Measurements from ENCODE around the gene CD300LG. TPM values are rescaled to one million over a fixed set of nuclear protein-coding genes. Genes with fewer than 3 reads are reported as not detected.

CD300LG gene
- total and polyA plus RNA-seq, 2 experiments from 2014 or later, result not detected

DNA sequence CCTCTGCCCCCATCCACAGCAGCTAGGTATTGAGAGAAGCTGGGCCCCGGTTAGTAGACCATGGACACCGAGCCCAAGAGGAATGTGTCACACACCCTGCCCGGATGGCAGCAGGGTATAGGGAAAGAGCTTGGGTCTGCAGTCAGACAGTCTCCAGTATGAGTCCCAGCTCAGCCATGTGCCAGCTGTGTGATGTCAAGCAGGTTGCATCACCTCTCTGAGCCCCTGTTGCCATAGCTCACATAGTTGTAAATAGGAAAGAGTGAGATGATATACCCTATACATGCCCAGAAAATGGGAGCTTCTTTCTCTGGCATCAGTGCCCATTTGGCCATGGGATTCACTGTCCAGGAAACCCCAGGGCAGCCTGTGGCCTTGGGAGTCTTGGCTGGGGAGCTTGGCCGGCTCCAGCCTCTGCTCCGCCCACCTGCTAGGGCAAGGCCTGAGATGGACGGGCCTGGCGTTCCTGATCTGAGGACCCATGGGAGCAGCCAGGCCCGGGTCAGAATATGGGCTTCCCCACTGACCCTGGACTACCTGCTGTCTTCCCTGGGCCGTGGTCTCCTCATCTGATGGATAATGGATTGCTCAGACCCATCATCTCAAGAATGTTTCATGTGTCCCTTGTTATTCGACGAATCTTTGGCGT, 13.2 kb downstream of the CD300LG start:
- no peak overlapping the region for H3K4me3 ChIP-seq
- H3K9me2 ChIP-seq (ENCODE audit: insufficient read depth), result no peaks in the 10 kb centered on the region
- H3K4me3 Mint-ChIP-seq, result no peak overlapping the region
- no peaks in the 10 kb centered on the region for H3K4me1 Mint-ChIP-seq
- no peaks in the 10 kb centered on the region for H3K4me1 ChIP-seq (ENCODE audit: insufficient read depth)
- no peak overlapping the region for H3K4me2 ChIP-seq
- peaks cover 8% of the 10 kb centered on the region for H3K27me3 Mint-ChIP-seq (ENCODE audit: insufficient read depth, low read depth, poor library complexity)
- TF ChIP-seq ZNF331 (CRISPR knock-in tag; IDR thresholded peaks at IDR 0.05; ENCODE audit: low read depth) (no peak), JUNB (IDR thresholded peaks at IDR 0.05; ENCODE audit: unreplicated experiment) (no peak), NANOG (IDR thresholded peaks at IDR 0.05; ENCODE audit: borderline replicate concordance) (no peak), EZH2 (IDR thresholded peaks at IDR 0.05; ENCODE audit: low read depth, unreplicated experiment) (no peak), CREB1 (CRISPR knock-in tag; IDR thresholded peaks at IDR 0.05; ENCODE audit: low read depth) (no peak), STAT1 (IDR thresholded peaks at IDR 0.05; ENCODE audit: unreplicated experiment) (no peak), POLR2AphosphoS5 (IDR thresholded peaks at IDR 0.05; ENCODE audit: low read depth) (no peak), ZNF114 (CRISPR knock-in tag; IDR thresholded peaks at IDR 0.05) (no peak), EZH2phosphoT487 (IDR thresholded peaks at IDR 0.05; ENCODE audit: unreplicated experiment) (no peak)
- TF ChIP-seq, protein P1, sequence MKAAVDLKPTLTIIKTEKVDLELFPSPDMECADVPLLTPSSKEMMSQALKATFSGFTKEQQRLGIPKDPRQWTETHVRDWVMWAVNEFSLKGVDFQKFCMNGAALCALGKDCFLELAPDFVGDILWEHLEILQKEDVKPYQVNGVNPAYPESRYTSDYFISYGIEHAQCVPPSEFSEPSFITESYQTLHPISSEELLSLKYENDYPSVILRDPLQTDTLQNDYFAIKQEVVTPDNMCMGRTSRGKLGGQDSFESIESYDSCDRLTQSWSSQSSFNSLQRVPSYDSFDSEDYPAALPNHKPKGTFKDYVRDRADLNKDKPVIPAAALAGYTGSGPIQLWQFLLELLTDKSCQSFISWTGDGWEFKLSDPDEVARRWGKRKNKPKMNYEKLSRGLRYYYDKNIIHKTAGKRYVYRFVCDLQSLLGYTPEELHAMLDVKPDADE (IDR thresholded peaks at IDR 0.05), result no peak
- TF ChIP-seq, protein P2, sequence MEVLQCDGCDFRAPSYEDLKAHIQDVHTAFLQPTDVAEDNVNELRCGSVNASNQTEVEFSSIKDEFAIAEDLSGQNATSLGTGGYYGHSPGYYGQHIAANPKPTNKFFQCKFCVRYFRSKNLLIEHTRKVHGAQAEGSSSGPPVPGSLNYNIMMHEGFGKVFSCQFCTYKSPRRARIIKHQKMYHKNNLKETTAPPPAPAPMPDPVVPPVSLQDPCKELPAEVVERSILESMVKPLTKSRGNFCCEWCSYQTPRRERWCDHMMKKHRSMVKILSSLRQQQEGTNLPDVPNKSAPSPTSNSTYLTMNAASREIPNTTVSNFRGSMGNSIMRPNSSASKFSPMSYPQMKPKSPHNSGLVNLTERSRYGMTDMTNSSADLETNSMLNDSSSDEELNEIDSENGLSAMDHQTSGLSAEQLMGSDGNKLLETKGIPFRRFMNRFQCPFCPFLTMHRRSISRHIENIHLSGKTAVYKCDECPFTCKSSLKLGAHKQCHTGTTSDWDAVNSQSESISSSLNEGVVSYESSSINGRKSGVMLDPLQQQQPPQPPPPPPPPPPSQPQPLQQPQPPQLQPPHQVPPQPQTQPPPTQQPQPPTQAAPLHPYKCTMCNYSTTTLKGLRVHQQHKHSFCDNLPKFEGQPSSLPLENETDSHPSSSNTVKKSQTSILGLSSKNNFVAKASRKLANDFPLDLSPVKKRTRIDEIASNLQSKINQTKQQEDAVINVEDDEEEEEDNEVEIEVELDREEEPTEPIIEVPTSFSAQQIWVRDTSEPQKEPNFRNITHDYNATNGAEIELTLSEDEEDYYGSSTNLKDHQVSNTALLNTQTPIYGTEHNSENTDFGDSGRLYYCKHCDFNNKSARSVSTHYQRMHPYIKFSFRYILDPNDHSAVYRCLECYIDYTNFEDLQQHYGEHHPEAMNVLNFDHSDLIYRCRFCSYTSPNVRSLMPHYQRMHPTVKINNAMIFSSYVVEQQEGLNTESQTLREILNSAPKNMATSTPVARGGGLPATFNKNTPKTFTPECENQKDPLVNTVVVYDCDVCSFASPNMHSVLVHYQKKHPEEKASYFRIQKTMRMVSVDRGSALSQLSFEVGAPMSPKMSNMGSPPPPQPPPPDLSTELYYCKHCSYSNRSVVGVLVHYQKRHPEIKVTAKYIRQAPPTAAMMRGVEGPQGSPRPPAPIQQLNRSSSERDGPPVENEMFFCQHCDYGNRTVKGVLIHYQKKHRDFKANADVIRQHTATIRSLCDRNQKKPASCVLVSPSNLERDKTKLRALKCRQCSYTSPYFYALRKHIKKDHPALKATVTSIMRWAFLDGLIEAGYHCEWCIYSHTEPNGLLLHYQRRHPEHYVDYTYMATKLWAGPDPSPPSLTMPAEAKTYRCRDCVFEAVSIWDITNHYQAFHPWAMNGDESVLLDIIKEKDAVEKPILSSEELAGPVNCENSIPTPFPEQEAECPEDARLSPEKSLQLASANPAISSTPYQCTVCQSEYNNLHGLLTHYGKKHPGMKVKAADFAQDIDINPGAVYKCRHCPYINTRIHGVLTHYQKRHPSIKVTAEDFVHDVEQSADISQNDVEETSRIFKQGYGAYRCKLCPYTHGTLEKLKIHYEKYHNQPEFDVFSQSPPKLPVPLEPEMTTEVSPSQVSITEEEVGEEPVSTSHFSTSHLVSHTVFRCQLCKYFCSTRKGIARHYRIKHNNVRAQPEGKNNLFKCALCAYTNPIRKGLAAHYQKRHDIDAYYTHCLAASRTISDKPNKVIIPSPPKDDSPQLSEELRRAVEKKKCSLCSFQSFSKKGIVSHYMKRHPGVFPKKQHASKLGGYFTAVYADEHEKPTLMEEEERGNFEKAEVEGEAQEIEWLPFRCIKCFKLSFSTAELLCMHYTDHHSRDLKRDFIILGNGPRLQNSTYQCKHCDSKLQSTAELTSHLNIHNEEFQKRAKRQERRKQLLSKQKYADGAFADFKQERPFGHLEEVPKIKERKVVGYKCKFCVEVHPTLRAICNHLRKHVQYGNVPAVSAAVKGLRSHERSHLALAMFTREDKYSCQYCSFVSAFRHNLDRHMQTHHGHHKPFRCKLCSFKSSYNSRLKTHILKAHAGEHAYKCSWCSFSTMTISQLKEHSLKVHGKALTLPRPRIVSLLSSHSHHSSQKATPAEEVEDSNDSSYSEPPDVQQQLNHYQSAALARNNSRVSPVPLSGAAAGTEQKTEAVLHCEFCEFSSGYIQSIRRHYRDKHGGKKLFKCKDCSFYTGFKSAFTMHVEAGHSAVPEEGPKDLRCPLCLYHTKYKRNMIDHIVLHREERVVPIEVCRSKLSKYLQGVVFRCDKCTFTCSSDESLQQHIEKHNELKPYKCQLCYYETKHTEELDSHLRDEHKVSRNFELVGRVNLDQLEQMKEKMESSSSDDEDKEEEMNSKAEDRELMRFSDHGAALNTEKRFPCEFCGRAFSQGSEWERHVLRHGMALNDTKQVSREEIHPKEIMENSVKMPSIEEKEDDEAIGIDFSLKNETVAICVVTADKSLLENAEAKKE (CRISPR knock-in tag; IDR thresholded peaks at IDR 0.05), result no peak
- TF ChIP-seq, protein P3, sequence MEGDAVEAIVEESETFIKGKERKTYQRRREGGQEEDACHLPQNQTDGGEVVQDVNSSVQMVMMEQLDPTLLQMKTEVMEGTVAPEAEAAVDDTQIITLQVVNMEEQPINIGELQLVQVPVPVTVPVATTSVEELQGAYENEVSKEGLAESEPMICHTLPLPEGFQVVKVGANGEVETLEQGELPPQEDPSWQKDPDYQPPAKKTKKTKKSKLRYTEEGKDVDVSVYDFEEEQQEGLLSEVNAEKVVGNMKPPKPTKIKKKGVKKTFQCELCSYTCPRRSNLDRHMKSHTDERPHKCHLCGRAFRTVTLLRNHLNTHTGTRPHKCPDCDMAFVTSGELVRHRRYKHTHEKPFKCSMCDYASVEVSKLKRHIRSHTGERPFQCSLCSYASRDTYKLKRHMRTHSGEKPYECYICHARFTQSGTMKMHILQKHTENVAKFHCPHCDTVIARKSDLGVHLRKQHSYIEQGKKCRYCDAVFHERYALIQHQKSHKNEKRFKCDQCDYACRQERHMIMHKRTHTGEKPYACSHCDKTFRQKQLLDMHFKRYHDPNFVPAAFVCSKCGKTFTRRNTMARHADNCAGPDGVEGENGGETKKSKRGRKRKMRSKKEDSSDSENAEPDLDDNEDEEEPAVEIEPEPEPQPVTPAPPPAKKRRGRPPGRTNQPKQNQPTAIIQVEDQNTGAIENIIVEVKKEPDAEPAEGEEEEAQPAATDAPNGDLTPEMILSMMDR (conservative IDR thresholded peaks at IDR 0.05; ENCODE audit: low read depth in 2 of 2), result no peak
- TF ChIP-seq, protein P4, sequence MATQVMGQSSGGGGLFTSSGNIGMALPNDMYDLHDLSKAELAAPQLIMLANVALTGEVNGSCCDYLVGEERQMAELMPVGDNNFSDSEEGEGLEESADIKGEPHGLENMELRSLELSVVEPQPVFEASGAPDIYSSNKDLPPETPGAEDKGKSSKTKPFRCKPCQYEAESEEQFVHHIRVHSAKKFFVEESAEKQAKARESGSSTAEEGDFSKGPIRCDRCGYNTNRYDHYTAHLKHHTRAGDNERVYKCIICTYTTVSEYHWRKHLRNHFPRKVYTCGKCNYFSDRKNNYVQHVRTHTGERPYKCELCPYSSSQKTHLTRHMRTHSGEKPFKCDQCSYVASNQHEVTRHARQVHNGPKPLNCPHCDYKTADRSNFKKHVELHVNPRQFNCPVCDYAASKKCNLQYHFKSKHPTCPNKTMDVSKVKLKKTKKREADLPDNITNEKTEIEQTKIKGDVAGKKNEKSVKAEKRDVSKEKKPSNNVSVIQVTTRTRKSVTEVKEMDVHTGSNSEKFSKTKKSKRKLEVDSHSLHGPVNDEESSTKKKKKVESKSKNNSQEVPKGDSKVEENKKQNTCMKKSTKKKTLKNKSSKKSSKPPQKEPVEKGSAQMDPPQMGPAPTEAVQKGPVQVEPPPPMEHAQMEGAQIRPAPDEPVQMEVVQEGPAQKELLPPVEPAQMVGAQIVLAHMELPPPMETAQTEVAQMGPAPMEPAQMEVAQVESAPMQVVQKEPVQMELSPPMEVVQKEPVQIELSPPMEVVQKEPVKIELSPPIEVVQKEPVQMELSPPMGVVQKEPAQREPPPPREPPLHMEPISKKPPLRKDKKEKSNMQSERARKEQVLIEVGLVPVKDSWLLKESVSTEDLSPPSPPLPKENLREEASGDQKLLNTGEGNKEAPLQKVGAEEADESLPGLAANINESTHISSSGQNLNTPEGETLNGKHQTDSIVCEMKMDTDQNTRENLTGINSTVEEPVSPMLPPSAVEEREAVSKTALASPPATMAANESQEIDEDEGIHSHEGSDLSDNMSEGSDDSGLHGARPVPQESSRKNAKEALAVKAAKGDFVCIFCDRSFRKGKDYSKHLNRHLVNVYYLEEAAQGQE (IDR thresholded peaks at IDR 0.05; ENCODE audit: unreplicated experiment), result no peak
- DNase-seq (ENCODE audit: low spot score) (no peak), ATAC-seq (no peak)
- no peak overlapping the region for H2AFZ ChIP-seq
- no peaks in the 10 kb centered on the region; the same call in 2 of the 3 replicates for H3K9me3 Mint-ChIP-seq
- no peaks in the 10 kb centered on the region for H4K20me1 ChIP-seq (replicated peaks; ENCODE audit: insufficient read depth)
- H3K36me3 Mint-ChIP-seq (ENCODE audit: low read depth), result no peaks in the 10 kb centered on the region
- no peaks in the 10 kb centered on the region for H3K79me2 ChIP-seq (replicated peaks; ENCODE audit: insufficient read depth)
- H3K27ac Mint-ChIP-seq, result no peak overlapping the region
- no peaks in the 10 kb centered on the region for H3K36me3 ChIP-seq (ENCODE audit: insufficient read depth)
- H3F3A ChIP-seq (replicated peaks; ENCODE audit: low read depth), result no peaks in the 10 kb centered on the region
- no peaks in the 10 kb centered on the region for H3K27me3 ChIP-seq (ENCODE audit: insufficient read depth)
- H3K27ac ChIP-seq (ENCODE audit: low read depth), result no peak overlapping the region

All from GM23338 (cell line).